IMR-90 (cell line): ENCODE data around the gene HHIP. TPM values are rescaled to one million over a fixed set of nuclear protein-coding genes. Genes with fewer than 3 reads are reported as not detected.

ENCODE experiments used
- ATAC-seq: fragments of 200-7000 bp; cut with Tn5 transposase; 2 replicates; pipeline ENCODE4 v1.9.1; 2020; ENCODE audit warnings: low read depth, mild to moderate bottlenecking, moderate library complexity
- BruUV-seq: library from RNA; stranded (reverse); fragments of 400-500 nt; replicated peaks from 2 replicates; lab custom pipeline; 2021; lab: Mats Ljungman, UMichigan
- CTCF ChIA-PET: fragments of 300-600 bp; formaldehyde crosslinking; extraction: SDS; loops from one replicate; lab custom pipeline; 2021; ENCODE audit warnings: antibody characterized with exemption; lab: Yijun Ruan, JAX
- POLR2A ChIA-PET: fragments of 300-600 bp; sonication (Branson Sonifier 250); formaldehyde crosslinking; loops from one replicate; lab custom pipeline; 2022; ENCODE audit warnings: antibody characterized with exemption; ENCODE audit not compliant: unreplicated experiment; lab: Charles Lee
- DNase-seq: peaks from one replicate; pipeline ENCODE4 v3.0.0; 2013
- H2AFZ ChIP-seq: replicated peaks from 2 replicates; pipeline ENCODE3; 2013; ENCODE audit warnings: low read length, mild to moderate bottlenecking; ENCODE audit not compliant: poor library complexity
- H2AK5ac ChIP-seq: 2 replicates; pipeline ENCODE4 v1.6.1; 2013; ENCODE audit warnings: low read depth, low read length, inconsistent platforms
- H2AK9ac ChIP-seq: replicated peaks from 2 replicates; pipeline ENCODE3; 2013; ENCODE audit warnings: mild to moderate bottlenecking, low read depth, low read length, moderate library complexity; ENCODE audit not compliant: poor library complexity
- H2BK120ac ChIP-seq: 2 replicates; pipeline ENCODE4 v1.6.1; 2013; ENCODE audit warnings: low read depth, low read length, inconsistent platforms
- H2BK15ac ChIP-seq: 3 replicates; pipeline ENCODE4 v1.6.1; 2013; ENCODE audit warnings: low read depth, low read length, inconsistent platforms
- H2BK20ac ChIP-seq: 2 replicates; pipeline ENCODE4 v1.6.1; 2013; ENCODE audit warnings: low read depth, mild to moderate bottlenecking, inconsistent platforms, low read length, moderate library complexity
- H2BK5ac ChIP-seq: 2 replicates; pipeline ENCODE4 v1.6.1; 2013; ENCODE audit warnings: mild to moderate bottlenecking, low read depth, low read length, inconsistent platforms; ENCODE audit not compliant: poor library complexity, severe bottlenecking
- H3K14ac ChIP-seq: replicated peaks from 2 replicates; pipeline ENCODE4 v1.6.1; 2013; ENCODE audit warnings: low read depth, low read length, inconsistent platforms
- H3K18ac ChIP-seq: 2 replicates; pipeline ENCODE4 v1.6.1; 2013; ENCODE audit warnings: low read depth, low read length, control low read depth
- H3K23ac ChIP-seq: 2 replicates; pipeline ENCODE4 v1.6.1; 2013; ENCODE audit warnings: low read depth, low read length, inconsistent platforms
- H3K27ac ChIP-seq: 2 replicates; pipeline ENCODE4 v1.5.1; 2013; ENCODE audit warnings: mild to moderate bottlenecking, control low read depth, low read length; ENCODE audit not compliant: insufficient read depth
- H3K27me3 ChIP-seq: 2 replicates; pipeline ENCODE4 v1.6.1; 2013; ENCODE audit warnings: low read length; ENCODE audit not compliant: control insufficient read depth, insufficient read depth
- H3K36me3 ChIP-seq: 2 replicates; pipeline ENCODE4 v1.6.1; 2013; ENCODE audit warnings: low read length, mixed read lengths; ENCODE audit not compliant: control insufficient read depth, insufficient read depth
- H3K4ac ChIP-seq: 2 replicates; pipeline ENCODE4 v1.6.1; 2013; ENCODE audit warnings: low read depth, low read length, inconsistent platforms
- H3K4me1 ChIP-seq: 2 replicates; pipeline ENCODE4 v1.6.1; 2013; ENCODE audit warnings: low read length, mixed read lengths; ENCODE audit not compliant: control insufficient read depth, insufficient read depth
- H3K4me2 ChIP-seq: 2 replicates; pipeline ENCODE4 v1.6.1; 2013; ENCODE audit warnings: low read depth, mild to moderate bottlenecking, control low read depth, low read length, moderate library complexity
- H3K4me3 ChIP-seq: 2 replicates; pipeline ENCODE4 v1.5.1; 2013; ENCODE audit warnings: low read depth, mild to moderate bottlenecking, control low read depth, low read length, moderate library complexity; ENCODE audit not compliant: insufficient read depth
- H3K56ac ChIP-seq: 2 replicates; pipeline ENCODE4 v1.6.1; 2013; ENCODE audit warnings: low read length, inconsistent platforms; ENCODE audit not compliant: insufficient read depth; ENCODE audit errors: extremely low read depth
- H3K79me1 ChIP-seq, 2 experiments: 2 replicates each; pipeline ENCODE4 v1.6.1; 2013; ENCODE audit warnings: low read length in 2 of 2, inconsistent platforms in 1 of 2, low read depth in 1 of 2
- H3K9ac ChIP-seq: 2 replicates; pipeline ENCODE4 v1.6.1; 2013; ENCODE audit warnings: low read depth, low read length, control low read depth
- H3K9me1 ChIP-seq: 2 replicates; pipeline ENCODE4 v1.6.1; 2013; ENCODE audit warnings: low read length, inconsistent platforms; ENCODE audit not compliant: insufficient read depth
- H3K9me3 ChIP-seq: 2 replicates; pipeline ENCODE4 v1.6.1; 2013; ENCODE audit warnings: low read length; ENCODE audit not compliant: control insufficient read depth, insufficient read depth
- H4K20me1 ChIP-seq: 2 replicates; pipeline ENCODE4 v1.6.1; 2013; ENCODE audit warnings: low read length, inconsistent platforms; ENCODE audit not compliant: insufficient read depth
- H4K5ac ChIP-seq: 2 replicates; pipeline ENCODE4 v1.6.1; 2013; ENCODE audit warnings: mild to moderate bottlenecking, low read depth, low read length, control low read depth
- H4K8ac ChIP-seq, 2 experiments: 2 replicates each; pipeline ENCODE4 v1.6.1; 2013; ENCODE audit warnings: low read depth in 2 of 2, low read length in 2 of 2, control low read depth in 1 of 2, inconsistent platforms in 1 of 2
- H4K91ac ChIP-seq: 2 replicates; pipeline ENCODE4 v1.6.1; 2013; ENCODE audit warnings: low read depth, low read length, inconsistent platforms; ENCODE audit not compliant: insufficient read depth
- BHLHE40 ChIP-seq: fragments of 150-350 bp; IDR thresholded peaks from 2 replicates; pipeline ENCODE4 v1.6.1; 2016; ENCODE audit warnings: mild to moderate bottlenecking, low read depth, low read length
- CEBPB ChIP-seq: IDR thresholded peaks from 2 replicates; pipeline ENCODE4 v1.6.1; 2012; ENCODE audit warnings: low read depth, low read length, improper control_type of control experiment
- FOS ChIP-seq: fragments of 150-350 bp; IDR thresholded peaks from 2 replicates; pipeline ENCODE4 v1.6.1; 2016; ENCODE audit warnings: low read depth, low read length
- MAFK ChIP-seq: IDR thresholded peaks from 2 replicates; pipeline ENCODE4 v1.6.1; 2012; ENCODE audit warnings: low read depth, low read length, improper control_type of control experiment
- MAZ ChIP-seq: IDR thresholded peaks from 2 replicates; pipeline ENCODE4 v1.6.1; 2012; ENCODE audit warnings: low read depth, mild to moderate bottlenecking, low read length, improper control_type of control experiment, moderate library complexity, borderline replicate concordance
- MXI1 ChIP-seq: IDR thresholded peaks from 2 replicates; pipeline ENCODE4 v1.6.1; 2012; ENCODE audit warnings: low read depth, mild to moderate bottlenecking, low read length, moderate library complexity, borderline replicate concordance
- NFE2L2 ChIP-seq: fragments of 150-350 bp; IDR thresholded peaks from 2 replicates; pipeline ENCODE4 v1.6.1; 2016; ENCODE audit warnings: low read depth, mild to moderate bottlenecking, low read length
- POLR2A ChIP-seq: IDR thresholded peaks from 2 replicates; pipeline ENCODE4 v1.6.1; 2012; ENCODE audit warnings: mild to moderate bottlenecking, low read depth, low read length
- RAD21 ChIP-seq: IDR thresholded peaks from 2 replicates; pipeline ENCODE4 v1.6.1; 2012; ENCODE audit warnings: low read length, improper control_type of control experiment
- RCOR1 ChIP-seq: IDR thresholded peaks from 2 replicates; pipeline ENCODE4 v1.6.1; 2012; ENCODE audit warnings: mild to moderate bottlenecking, low read length, improper control_type of control experiment; ENCODE audit not compliant: insufficient replicate concordance
- RFX5 ChIP-seq: IDR thresholded peaks from 2 replicates; pipeline ENCODE4 v1.8.0; 2012; ENCODE audit warnings: low read depth, mild to moderate bottlenecking, low read length, moderate library complexity
- SMC3 ChIP-seq: fragments of 150-350 bp; IDR thresholded peaks from 2 replicates; pipeline ENCODE4 v1.6.1; 2016; ENCODE audit warnings: low read depth, mild to moderate bottlenecking, antibody characterized with exemption, low read length, moderate library complexity
- WGBS, 2 experiments: methylation state at CpG; one replicate each; pipeline versions ENCODE4 v1.1.5 to v1.1.7; 2013; ENCODE audit warnings: missing lambda C conversion rate in 2 of 2; ENCODE audit not compliant: insufficient read length in 1 of 2; ENCODE audit errors: extremely low coverage in 2 of 2; 5-methylcytosine and 5-hydroxymethylcytosine counted together
- dilution Hi-C: fragments of 300-500 bp; cut with HindIII; formaldehyde crosslinking; loops from one replicate; pipeline ENCODE4 v1.14.3; 2018; ENCODE audit warnings: low sequenced_read_pairs; ENCODE audit not compliant: unreplicated experiment
- in situ Hi-C: fragments of 300-500 bp; cut with MboI; formaldehyde crosslinking; loops from 3 replicates; pipeline ENCODE4 v1.14.3; 2019; ENCODE audit warnings: low sequenced_read_pairs, inconsistent platforms, mixed read lengths
- intact Hi-C: fragments of 100-400 bp; cut with micrococcal nuclease; formaldehyde crosslinking; loops from 2 replicates; pipeline ENCODE4 v1.10.0; 2022
- polyA plus RNA-seq, 3 experiments: library from polyadenylated mRNA; depleted of rRNA; stranded (reverse); fragments of >200 nt; gene quantifications; 2 replicates each; pipeline ENCODE4 v1.2.3, GENCODE V29; 2012; ENCODE audit warnings: low replicate concordance in 1 of 3
- total RNA-seq: library from RNA; depleted of rRNA; stranded (reverse); fragments of >200 nt; gene quantifications from 2 replicates; pipeline ENCODE4 v1.2.3, GENCODE V29; 2012
- TF ChIP-seq, protein P1 (sequence below): fragments of 150-350 bp; IDR thresholded peaks from 2 replicates; pipeline ENCODE4 v1.6.1; 2017; ENCODE audit warnings: mild to moderate bottlenecking, antibody characterized with exemption, low read length, low read depth
- TF ChIP-seq, protein P2 (sequence below): conservative IDR thresholded peaks from 2 replicates; pipeline ENCODE4 v1.5.1; 2012; ENCODE audit warnings: mild to moderate bottlenecking, low read depth, low read length, improper control_type of control experiment

Gene HHIP
- total and polyA plus RNA-seq, 2 of the 4 experiments (the other 2 are of a cell fraction) = 6.6 to 9.6 TPM

DNA sequence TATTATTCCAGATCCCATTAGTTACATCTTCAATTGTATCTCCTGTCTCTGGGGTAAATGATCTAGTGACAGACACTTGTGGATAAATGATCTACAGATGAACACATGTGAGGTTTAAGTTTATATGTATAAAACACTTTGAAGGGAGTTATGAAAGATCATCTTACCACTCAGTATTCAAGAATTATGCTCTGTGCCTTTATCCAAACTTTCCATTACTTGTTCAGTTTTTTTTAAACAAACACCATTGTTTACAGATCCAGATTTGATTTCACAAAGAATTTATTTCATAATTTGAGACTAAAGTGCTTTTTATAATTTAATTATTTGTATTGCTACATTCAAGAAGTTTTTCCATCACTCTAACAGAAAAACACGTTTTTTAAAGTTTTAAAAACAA lies 142.5 kb downstream of the HHIP start:
- Histone ChIP-seq H3K36me3 (no peaks in the 10 kb centered on the region), H2AFZ (no peak overlapping the region), H4K20me1 (no peaks in the 10 kb centered on the region), H2AK9ac (no peak overlapping the region), H3K4me3 (no peak overlapping the region), H4K5ac (no peak overlapping the region), H3K27me3 (no peaks in the 10 kb centered on the region; the same call in 1 of the 2 replicates), H3K79me1 (no peaks in the 10 kb centered on the region), H4K91ac (no peak overlapping the region), H3K4me2 (no peak overlapping the region), H4K8ac (no peak overlapping the region), H3K18ac (no peak overlapping the region), H3K56ac (no peak overlapping the region), H2BK5ac (no peak overlapping the region), H2AK5ac (no peak overlapping the region), H2BK15ac (no peak overlapping the region), H2BK20ac (no peak overlapping the region), H3K9me3 (no peaks in the 10 kb centered on the region), H3K4ac (no peak overlapping the region), H3K23ac (no peak overlapping the region), H3K9me1 (no peaks in the 10 kb centered on the region), H2BK120ac (no peak overlapping the region), H3K14ac (no peak overlapping the region), H3K9ac (no peak overlapping the region), H3K4me1 (no peaks in the 10 kb centered on the region), H3K27ac (no peak overlapping the region)
- WGBS, 2 experiments = no CpG with 5 or more reads among the region's 1 CpG
- dilution Hi-C loops = no loop called here
- intact Hi-C loops = no loop called here
- DNase-seq (no peak), ATAC-seq (no peak)
- in situ Hi-C loops = no loop called here
- TF ChIP-seq FOS (no peak), RCOR1 (no peak), BHLHE40 (no peak), RFX5 (no peak), MXI1 (no peak), RAD21 (no peak), POLR2A (no peak), MAZ (no peak), MAFK (no peak), NFE2L2 (no peak), CEBPB (no peak), SMC3 (no peak)
- TF ChIP-seq, protein P1, sequence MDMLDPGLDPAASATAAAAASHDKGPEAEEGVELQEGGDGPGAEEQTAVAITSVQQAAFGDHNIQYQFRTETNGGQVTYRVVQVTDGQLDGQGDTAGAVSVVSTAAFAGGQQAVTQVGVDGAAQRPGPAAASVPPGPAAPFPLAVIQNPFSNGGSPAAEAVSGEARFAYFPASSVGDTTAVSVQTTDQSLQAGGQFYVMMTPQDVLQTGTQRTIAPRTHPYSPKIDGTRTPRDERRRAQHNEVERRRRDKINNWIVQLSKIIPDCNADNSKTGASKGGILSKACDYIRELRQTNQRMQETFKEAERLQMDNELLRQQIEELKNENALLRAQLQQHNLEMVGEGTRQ = no peak
- TF ChIP-seq, protein P2, sequence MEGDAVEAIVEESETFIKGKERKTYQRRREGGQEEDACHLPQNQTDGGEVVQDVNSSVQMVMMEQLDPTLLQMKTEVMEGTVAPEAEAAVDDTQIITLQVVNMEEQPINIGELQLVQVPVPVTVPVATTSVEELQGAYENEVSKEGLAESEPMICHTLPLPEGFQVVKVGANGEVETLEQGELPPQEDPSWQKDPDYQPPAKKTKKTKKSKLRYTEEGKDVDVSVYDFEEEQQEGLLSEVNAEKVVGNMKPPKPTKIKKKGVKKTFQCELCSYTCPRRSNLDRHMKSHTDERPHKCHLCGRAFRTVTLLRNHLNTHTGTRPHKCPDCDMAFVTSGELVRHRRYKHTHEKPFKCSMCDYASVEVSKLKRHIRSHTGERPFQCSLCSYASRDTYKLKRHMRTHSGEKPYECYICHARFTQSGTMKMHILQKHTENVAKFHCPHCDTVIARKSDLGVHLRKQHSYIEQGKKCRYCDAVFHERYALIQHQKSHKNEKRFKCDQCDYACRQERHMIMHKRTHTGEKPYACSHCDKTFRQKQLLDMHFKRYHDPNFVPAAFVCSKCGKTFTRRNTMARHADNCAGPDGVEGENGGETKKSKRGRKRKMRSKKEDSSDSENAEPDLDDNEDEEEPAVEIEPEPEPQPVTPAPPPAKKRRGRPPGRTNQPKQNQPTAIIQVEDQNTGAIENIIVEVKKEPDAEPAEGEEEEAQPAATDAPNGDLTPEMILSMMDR = no peak
- BruUV-seq = no TSS peak
- POLR2A ChIA-PET = no interaction called here
- CTCF ChIA-PET = no interaction called here
